T follicular helper cell (primary cell): Measurements from ENCODE around the gene ZBTB45.
A peak's percentile ranks its signal among the peaks of the same experiment; 100 is the strongest.
"Not testable (repeated sequence)": the region's sequence is repeated elsewhere in the genome, so short reads cannot be mapped to it uniquely, and the experiment has no call there.

Source experiments
- DNase-seq: peaks from one replicate; pipeline ENCODE4 v3.0.0-alpha.2; 2020; ENCODE audit warnings: low read depth

The ZBTB45 gene

DNA sequence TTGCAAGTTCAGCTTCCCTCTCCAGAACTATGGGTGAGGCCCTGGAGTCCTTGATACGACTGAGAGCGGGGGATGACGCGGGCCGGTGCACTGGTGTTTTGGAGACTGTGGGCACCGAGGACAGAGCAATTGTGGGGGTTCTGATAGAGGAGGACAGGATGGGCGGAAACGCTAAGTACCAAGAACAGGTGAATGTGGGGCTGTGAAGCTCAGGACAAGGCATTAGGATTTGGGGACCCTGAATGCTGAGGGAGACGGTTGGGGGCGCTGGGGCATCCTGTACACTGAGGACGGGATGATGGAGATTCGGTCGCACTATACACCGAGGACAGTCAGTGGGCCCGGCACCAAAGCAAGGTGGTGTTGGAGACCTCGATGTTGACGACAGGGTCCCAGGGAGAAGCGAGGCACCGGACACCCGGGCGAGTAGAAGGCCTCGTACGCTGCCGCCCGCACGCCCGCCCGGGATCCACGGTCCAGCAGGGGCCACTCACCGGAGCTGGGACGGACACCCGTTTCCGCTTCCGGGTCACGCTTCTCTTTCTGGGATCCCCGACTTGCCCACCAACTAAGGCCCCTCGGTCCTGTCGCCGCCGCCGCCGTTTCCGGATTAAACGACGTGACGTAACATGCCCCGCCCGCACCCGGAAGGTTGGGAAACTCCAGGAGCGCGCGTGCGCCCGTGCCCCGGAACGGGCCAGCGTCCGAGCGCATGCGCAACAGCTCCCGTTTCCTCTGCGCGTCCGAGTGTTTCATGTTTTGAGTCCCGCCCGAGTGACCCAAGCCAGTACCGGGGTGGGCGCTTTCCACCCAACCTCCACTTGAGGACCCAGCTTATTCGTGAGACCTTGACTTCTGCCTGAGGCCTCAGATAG is 35.1 kb upstream of the ZBTB45 start, which contains the start of gene CHMP2A:
TSS of gene CHMP2A (minus strand) at position 612 of the 875 bp plus-strand sequence. CDS start 893 bp downstream, outside the sequence.
- peak; percentile 95 for DNase-seq

DNA sequence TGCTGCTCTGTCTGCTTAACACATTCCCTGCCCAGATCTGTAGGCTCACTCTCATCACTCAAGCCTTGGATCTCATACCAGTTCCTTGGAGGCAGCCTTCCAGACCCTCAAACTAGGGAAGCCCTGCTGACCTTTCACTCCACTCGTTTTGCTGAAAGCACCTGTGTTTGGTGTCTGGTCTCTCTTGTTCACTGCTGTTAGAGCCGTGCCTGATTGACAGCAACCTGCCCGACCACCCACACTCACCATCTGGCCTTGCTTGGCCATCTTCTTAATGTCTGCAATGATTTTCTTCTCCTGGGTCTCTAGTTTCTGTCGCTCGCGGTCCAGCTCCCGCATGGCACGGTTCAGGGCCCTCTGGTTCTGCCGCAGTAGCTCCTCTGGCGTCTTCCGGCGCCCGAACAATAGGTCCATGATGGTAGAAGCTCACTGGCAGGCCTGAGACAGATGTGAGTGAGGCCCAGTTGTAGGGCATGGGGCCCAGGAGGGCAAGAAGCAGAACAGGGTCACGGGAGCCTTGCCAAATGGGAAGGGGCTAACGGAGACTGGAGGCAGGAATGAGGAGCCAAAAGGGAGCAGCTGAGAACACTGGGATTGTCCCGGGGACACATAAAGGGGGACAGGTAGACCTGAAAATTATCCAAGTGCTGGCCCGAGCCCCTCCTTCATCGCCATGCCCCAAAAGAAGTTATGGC is 34.3 kb upstream of the ZBTB45 start:
- no peak for DNase-seq

DNA sequence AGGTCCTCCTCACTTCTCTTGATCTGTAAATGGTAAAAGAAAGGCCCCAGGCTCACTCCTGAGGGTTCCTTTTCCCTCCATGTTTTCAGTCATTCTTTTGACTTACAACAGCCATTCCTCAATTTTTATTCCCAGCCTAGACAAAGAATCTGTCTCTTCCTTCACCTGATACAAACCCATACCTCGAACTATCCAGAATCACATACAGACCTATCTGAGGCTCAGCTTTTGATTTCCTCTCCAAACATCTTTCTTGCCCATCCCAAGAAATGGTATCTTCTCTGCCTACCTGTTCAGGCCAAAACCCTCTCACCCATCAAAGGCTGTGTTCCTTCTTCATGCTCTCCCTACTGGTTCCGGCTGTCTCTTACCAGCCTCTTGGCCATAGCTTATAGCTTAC is 33.0 kb upstream of the ZBTB45 start:
- no peak for DNase-seq

- DNase-seq: no peak
Measured at GRCh38 chr19:58551577-58552471, 32.2 kb upstream of the ZBTB45 start.

DNA sequence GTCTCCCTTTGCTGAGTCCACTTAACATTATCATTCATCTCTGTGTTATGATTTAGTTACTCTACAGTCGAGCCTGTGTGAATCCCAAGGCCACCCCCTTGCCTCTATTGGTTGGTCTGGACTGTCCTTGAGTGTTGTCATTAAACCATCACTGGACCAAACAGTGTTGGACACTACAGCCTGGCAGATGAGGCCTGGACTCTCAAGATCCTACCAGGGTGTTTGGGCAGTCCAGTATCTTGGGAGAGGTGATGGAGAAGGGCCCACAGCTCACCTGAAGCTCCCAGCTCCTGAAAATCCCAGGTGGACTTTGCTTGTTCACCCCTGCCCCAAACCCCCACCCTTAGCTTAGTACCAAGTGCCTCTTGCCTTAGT is 31.5 kb upstream of the ZBTB45 start:
- no peak for DNase-seq

GRCh38 chr19:58550362-58551122 is 30.9 kb upstream of the ZBTB45 start:
- no peak for DNase-seq

DNA sequence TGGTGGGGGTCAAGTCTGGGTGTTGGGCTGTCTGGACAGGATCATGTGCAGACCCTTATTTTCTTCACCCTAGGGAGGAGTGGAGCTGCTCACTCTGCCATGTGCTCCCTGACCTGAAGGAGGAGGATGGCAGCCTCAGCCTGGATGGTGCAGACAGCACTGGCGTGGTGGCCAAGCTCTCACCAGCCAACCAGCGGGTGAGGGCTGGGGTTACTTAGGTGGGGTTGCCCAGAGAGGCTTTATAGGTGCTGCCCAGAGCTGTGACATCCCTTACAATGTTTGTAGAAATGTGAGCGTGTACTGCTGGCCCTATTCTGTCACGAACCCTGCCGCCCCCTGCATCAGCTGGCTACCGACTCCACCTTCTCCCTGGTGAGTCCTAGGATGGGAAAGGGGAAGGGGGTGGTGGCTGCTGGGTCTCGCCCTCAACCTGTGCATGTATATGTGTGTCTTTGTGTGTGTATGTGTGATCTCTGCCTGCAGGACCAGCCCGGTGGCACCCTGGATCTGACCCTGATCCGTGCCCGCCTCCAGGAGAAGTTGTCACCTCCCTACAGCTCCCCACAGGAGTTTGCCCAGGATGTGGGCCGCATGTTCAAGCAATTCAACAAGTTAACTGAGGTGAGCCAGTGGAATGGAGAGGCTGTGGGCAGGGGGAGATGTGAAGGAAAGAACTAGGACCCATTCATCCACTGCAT is 30.2 kb upstream of the ZBTB45 start:
- DNase-seq: no peak

- no peak for DNase-seq
Measured at GRCh38 chr19:58548859-58549663, 29.5 kb upstream of the ZBTB45 start.

GRCh38 chr19:58547323-58548312 is 28.0 kb upstream of the ZBTB45 start:
- DNase-seq: no peak

- DNase-seq: no peak
Measured at GRCh38 chr19:58546019-58546530, 26.5 kb upstream of the ZBTB45 start.

DNA sequence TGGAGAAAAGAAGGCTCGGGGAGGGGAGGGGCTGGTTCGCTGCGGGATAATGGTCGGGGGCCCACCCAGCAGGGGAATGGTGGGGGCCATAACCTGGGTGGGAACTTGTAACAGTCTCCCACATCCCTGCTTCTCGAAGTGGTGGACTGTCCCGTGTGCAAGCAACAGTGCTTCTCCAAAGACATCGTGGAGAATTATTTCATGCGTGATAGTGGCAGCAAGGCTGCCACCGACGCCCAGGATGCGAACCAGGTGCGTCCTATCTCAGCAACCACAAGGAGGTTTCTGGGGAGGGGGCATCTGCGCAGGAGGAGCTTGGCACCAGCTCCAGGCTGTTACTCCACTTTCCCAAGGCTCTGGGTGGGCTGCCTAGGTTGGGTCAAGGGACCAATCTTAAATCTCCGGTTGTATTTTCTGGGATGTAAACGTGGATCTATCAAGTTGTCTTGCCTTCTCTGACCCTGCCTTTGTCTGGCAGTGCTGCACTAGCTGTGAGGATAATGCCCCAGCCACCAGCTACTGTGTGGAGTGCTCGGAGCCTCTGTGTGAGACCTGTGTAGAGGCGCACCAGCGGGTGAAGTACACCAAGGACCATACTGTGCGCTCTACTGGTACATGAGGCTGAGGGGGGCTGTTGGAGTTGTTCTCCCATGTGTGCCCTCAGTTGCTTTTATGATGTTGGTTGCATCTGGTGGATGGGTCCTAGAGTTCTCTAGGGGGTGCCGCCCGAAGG is 25.8 kb upstream of the ZBTB45 start:
- DNase-seq: no peak

GRCh38 chr19:58544591-58545285 is 25.1 kb upstream of the ZBTB45 start:
- DNase-seq: peak; percentile 69

GRCh38 chr19:58543826-58544590 is 24.4 kb upstream of the ZBTB45 start, which contains the start of gene TRIM28:
TRIM28 (plus strand) TSS chr19:58544064; CDS start chr19:58544758, 694 bp downstream.
- peak; percentile 100 for DNase-seq

DNA sequence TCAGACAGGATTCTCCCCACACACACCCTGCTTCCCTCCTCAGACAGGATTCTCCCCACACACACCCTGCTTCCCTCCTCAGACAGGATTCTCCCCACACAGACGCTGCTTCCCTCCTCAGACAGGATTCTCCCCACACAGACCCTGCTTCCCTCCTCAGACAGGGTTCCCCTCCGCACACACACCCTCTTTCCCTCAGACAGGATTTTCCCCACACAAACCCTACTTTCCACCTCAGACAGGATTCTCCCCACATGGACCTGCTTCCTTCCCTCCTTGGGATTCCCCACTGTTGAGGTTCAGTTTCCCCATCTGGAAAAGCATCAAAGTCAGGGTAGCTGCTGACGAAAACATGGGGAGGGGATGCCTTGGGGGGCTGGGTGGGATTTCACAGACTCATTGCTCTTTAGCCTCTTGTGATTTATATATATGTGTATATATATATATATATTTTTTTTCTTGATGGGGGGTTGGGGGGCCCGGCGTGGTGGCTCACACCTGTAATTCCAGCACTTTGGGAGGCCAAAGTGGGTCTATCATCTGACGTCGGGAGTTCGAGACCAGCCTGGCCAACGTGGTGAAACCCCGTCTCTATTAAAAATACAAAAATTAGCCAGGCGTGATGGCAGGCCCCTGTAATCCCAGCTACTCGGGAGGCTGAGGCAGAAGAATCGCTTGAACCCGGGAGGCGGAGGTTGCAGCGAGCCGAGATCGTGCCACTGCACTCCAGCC is 23.2 kb upstream of the ZBTB45 start:
- DNase-seq: not testable (repeated sequence)

DNA sequence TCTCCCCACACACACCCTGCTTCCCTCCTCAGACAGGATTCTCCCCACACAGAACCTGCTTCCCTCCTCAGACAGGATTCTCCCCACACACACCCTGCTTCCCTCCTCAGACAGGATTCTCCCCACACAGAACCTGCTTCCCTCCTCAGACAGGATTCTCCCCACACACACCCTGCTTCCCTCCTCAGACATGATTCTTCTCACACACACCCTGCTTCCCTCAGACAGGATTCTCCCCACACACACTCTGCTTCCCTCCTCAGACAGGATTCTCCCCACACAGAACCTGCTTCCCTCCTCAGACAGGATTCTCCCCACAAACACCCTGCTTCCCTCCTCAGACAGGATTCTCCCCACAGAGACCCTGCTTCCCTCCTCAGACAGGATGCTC is 19.6 kb upstream of the ZBTB45 start:
- DNase-seq: not testable (repeated sequence)
